Embryonic facial prominence (tissue), 1 donor: ENCODE results near the gene ZNF624.
A peak's percentile ranks its signal among the peaks of the same experiment; 100 is the strongest.

ENCODE experiments used
- DNase-seq: peaks from one replicate; pipeline ENCODE4 v3.0.0-alpha.2; 2016; ENCODE audit errors: extremely low spot score

The ZNF624 gene

DNA sequence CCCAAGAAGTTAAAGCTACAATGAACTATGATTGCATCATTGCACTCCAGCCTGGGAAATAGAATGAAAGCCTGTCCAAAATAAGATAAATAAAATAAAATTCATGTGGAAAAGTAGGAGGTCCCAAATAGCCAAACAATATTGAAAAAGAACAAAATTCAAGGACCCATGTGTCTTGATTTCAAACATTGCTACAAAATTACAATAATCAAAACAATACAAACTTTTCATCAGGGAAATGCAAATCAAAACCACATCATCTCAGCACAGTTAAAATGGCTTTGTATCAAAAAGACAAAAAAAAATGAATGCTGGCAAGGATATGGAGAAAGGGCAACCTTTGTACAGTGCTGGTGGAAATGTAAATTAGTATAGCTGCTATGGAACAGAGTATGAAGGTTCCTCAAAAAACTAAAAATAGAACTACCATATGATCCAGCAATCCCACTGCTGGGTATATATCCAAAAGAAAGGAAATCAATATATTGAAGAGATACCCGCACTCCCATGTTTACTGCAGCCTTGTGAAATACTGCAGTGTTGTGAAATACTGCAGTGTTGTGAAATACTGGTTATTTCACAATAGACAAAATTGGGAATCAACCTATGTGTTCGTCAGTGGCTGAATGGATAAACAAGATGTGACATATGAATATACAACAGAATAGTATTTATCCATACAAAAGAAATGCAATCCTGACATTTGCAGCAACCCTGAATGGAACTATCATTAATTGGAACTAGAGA is 60.1 kb downstream of the ZNF624 start:
- no peak for DNase-seq

DNA sequence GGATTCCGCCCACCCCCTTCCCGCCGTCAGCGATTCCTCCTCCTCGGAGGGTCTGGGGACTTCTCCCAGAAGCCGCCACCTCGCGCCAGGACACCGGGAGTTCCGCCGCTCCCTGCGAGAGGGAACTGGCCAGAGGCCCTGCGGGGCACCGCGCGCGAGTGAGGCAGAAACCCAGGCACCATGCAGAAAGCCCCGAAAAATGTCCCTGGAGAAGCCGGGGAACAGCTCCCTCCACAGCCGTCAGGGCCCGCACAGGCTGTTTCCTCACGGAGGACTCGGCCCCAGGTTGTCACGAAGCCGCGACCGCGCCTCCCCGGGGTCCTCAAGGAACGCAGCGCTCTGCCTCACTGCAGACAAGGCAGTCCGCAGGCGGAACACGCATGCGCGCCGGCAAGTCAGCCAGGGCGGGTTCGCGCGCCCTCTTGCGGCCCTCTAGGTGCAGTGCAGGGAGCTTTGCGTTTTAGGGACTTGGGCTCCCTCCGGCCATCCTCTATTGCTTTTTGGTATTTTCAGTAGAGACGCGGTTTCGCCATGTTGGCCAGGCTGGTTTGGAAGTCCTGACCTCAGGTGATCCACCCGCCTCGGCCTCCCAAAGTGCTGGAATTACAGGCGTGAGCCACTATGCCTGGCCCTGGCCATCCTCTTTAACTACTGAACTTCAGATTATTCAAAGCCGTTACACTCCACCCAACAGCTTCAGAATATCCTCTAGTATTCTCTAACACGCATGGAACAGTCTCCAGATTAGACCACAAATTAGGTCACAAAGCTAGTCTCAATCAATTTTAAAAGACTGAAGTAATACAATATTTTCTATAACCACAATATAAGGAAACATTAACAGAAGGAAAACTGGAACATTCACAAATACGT is 64.3 kb downstream of the ZNF624 start:
- peak; percentile 82 for DNase-seq

DNA sequence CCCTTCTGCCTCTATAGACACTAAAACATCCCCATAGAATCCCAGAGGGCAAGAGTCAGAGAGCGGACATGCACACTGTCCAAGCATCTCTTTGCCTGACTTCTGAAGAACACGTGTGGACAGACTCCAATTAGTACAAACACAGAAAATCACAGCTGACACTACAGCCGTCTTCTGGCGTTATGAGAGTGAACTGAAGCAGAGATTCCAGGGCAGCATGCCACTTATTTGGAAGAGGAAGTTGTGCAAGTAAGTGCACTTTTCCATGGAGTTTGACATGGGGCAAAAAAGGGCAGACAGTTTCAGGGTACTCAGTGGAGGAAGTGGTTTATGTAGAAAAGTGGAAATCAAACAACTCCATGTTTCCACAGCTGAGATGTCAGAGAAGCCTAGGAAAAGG is 67.9 kb downstream of the ZNF624 start:
- DNase-seq: no peak

DNA sequence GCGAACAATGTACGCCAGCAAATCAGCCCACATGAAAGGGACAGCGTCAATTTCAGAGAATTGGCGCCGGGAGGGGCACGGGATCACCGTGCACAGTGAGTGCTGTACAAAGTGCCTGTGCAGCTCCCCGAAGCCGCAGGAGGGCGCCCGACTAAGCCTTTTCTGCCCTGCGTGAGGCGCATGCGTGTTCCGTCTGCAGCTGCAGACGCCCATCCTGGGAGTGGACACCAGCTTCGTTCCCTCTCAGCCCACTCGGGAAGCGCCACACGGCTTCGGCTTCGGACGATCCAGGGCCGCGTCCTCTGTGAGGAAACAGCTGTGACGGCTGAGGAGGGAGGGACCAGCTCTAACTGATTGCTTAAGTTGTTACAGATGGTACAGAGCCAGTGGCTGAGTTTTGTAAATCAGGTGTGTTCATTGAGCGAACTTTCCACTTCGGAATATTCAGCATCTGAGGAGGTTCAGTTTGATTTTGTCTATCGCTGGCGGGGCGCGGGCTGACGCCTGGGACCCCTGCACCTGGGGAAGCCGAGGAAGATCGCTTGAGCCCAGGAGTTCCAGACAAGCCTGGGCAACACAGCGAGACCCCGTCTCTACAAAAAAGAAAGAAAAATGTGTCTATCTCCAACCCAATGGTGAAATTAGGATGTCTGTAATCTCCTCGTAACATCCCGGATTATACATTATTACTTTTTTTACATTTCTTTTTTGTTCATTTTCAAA is 69.2 kb downstream of the ZNF624 start:
- peak; percentile 81 for DNase-seq

DNA sequence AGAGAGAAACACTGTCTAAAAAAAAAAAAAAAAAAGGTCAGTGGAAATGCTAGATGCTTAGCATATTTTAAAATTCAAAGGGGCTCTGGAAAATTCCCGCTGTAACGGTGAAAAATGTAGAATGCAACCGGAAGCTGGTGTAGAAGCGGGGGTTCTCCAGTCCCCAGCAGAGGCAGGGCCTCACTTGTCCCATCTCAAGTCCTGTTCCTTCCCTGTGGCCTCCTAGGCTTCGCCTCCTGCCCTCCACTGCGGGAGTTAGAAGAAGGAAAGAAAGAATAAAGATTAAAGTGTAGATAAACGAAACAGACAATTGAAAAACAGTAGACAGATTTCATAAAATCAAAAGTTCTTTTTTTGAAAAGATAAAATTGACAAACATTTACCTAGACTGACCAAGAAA is 69.9 kb downstream of the ZNF624 start:
- DNase-seq: no peak

DNA sequence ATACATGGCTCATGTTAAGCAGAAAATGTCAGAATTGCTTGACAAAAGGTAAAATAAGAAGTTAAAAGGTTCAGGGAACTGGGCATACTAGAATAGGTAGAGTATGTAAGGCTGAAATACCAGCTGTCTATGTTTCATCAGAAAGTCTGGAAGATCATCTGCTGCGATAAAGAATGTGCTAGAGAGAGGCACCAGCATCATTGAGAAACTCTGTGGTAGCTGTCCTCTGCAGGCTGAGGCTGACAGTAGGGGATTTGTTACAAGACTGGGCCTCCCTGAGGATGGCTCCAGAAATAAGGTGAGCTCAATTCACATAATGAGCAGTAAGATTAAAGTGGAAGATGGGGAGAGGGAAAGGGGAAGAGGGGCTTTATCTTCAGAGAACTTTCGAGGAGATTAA is 80.2 kb downstream of the ZNF624 start:
- DNase-seq: no peak
